Mesenchymal stem cell (in vitro differentiated cells and primary cell): ENCODE results near the gene OR5D16.

Experiments
- DNase-seq: peaks from one replicate; pipeline ENCODE4 v3.0.0-alpha.2; 2013
- H2AFZ ChIP-seq: one replicate; pipeline ENCODE4 v1.6.1; 2013; ENCODE audit warnings: low read depth, mild to moderate bottlenecking, control low read depth, inconsistent platforms, low read length, moderate library complexity
- H2AK5ac ChIP-seq: 2 replicates; pipeline ENCODE4 v1.6.1; 2013; ENCODE audit warnings: low read length, moderate library complexity, mild to moderate bottlenecking, inconsistent platforms; ENCODE audit not compliant: severe bottlenecking
- H2BK120ac ChIP-seq: one replicate; pipeline ENCODE4 v1.6.1; 2013; ENCODE audit warnings: low read depth, mild to moderate bottlenecking, inconsistent platforms, low read length, moderate library complexity
- H2BK12ac ChIP-seq, 2 experiments: one replicate each; pipeline ENCODE4 v1.6.1; 2013; ENCODE audit warnings: inconsistent platforms in 2 of 2, low read length in 2 of 2, mild to moderate bottlenecking in 2 of 2, moderate library complexity in 2 of 2, control low read depth in 1 of 2
- H2BK15ac ChIP-seq: one replicate; pipeline ENCODE4 v1.6.1; 2013; ENCODE audit warnings: mild to moderate bottlenecking, low read depth, inconsistent platforms; ENCODE audit not compliant: poor library complexity, severe bottlenecking
- H2BK5ac ChIP-seq: 2 replicates; pipeline ENCODE4 v1.6.1; 2013; ENCODE audit warnings: low read depth, mild to moderate bottlenecking, low read length, control low read depth, inconsistent platforms; ENCODE audit not compliant: poor library complexity, severe bottlenecking
- H3K14ac ChIP-seq, 2 experiments: one replicate each; pipeline ENCODE4 v1.6.1; 2013; ENCODE audit warnings: inconsistent platforms in 2 of 2, low read length in 2 of 2, control low read depth in 1 of 2, mild to moderate bottlenecking in 1 of 2, moderate library complexity in 1 of 2
- H3K18ac ChIP-seq, 2 experiments: one replicate each; pipeline ENCODE4 v1.6.1; 2013; ENCODE audit warnings: inconsistent platforms in 2 of 2, low read length in 2 of 2, control low read depth in 1 of 2, low read depth in 1 of 2, mild to moderate bottlenecking in 1 of 2
- H3K23ac ChIP-seq, 2 experiments: one replicate each; pipeline ENCODE4 v1.6.1; 2013; ENCODE audit warnings: inconsistent platforms in 2 of 2, low read length in 2 of 2, mild to moderate bottlenecking in 2 of 2, moderate library complexity in 2 of 2, control low read depth in 1 of 2
- H3K27ac ChIP-seq: 2 replicates; pipeline ENCODE4 v1.5.1; 2013; ENCODE audit warnings: mild to moderate bottlenecking, moderate library complexity, low read length, control low read depth, inconsistent platforms; ENCODE audit not compliant: poor library complexity, severe bottlenecking
- H3K27me3 ChIP-seq, 2 experiments: 2 replicates each; pipeline versions ENCODE4 v1.6.1 to v1.7.0; 2013; ENCODE audit warnings: low read length in 2 of 2, mild to moderate bottlenecking in 2 of 2, moderate library complexity in 2 of 2, control low read depth in 1 of 2, inconsistent platforms in 1 of 2; ENCODE audit not compliant: control insufficient read depth in 1 of 2, insufficient read depth in 1 of 2
- H3K36me3 ChIP-seq, 2 experiments: 2 replicates each; pipeline versions ENCODE4 v1.6.1 to v1.7.0; 2013; ENCODE audit warnings: low read length in 2 of 2, control low read depth in 1 of 2, inconsistent platforms in 1 of 2, low read depth in 1 of 2, mild to moderate bottlenecking in 1 of 2; ENCODE audit not compliant: insufficient read depth in 2 of 2, control insufficient read depth in 1 of 2
- H3K4ac ChIP-seq, 2 experiments: one replicate each; pipeline ENCODE4 v1.6.1; 2013; ENCODE audit warnings: inconsistent platforms in 2 of 2, low read length in 2 of 2, mild to moderate bottlenecking in 2 of 2, moderate library complexity in 2 of 2, control low read depth in 1 of 2, low read depth in 1 of 2
- H3K4me1 ChIP-seq: 2 replicates; pipeline ENCODE4 v1.6.1; 2013; ENCODE audit warnings: low read depth, low read length, control low read depth; ENCODE audit not compliant: control insufficient read depth, insufficient read depth
- H3K4me2 ChIP-seq: 2 replicates; pipeline ENCODE4 v1.6.1; 2013; ENCODE audit warnings: low read length, mild to moderate bottlenecking, inconsistent platforms; ENCODE audit not compliant: poor library complexity, severe bottlenecking
- H3K4me3 ChIP-seq, 2 experiments: 2 replicates each; pipeline versions ENCODE4 v1.5.1 to v1.7.0; 2013; ENCODE audit warnings: low read length in 2 of 2, mild to moderate bottlenecking in 2 of 2, control low read depth in 1 of 2, low read depth in 1 of 2; ENCODE audit not compliant: insufficient read depth in 1 of 2
- H3K79me1 ChIP-seq: replicated peaks from 2 replicates; pipeline ENCODE4 v1.6.1; 2013; ENCODE audit warnings: mild to moderate bottlenecking, control low read depth, low read length, inconsistent platforms; ENCODE audit not compliant: poor library complexity, severe bottlenecking
- H3K9ac ChIP-seq: 2 replicates; pipeline ENCODE4 v1.7.0; 2013; ENCODE audit warnings: mild to moderate bottlenecking, low read length, moderate library complexity
- H3K9me3 ChIP-seq: 2 replicates; pipeline ENCODE4 v1.7.0; 2013; ENCODE audit warnings: mild to moderate bottlenecking, low read length; ENCODE audit not compliant: control insufficient read depth
- H4K8ac ChIP-seq: one replicate; pipeline ENCODE4 v1.6.1; 2013; ENCODE audit warnings: inconsistent platforms, mild to moderate bottlenecking, low read length, moderate library complexity
- H4K91ac ChIP-seq: one replicate; pipeline ENCODE4 v1.6.1; 2013; ENCODE audit warnings: mild to moderate bottlenecking, low read length, inconsistent platforms
- WGBS: methylation state at CpG from one replicate; pipeline ENCODE4 v1.1.7; 2013; ENCODE audit warnings: mixed read lengths; 5-methylcytosine and 5-hydroxymethylcytosine counted together

Gene OR5D16

DNA sequence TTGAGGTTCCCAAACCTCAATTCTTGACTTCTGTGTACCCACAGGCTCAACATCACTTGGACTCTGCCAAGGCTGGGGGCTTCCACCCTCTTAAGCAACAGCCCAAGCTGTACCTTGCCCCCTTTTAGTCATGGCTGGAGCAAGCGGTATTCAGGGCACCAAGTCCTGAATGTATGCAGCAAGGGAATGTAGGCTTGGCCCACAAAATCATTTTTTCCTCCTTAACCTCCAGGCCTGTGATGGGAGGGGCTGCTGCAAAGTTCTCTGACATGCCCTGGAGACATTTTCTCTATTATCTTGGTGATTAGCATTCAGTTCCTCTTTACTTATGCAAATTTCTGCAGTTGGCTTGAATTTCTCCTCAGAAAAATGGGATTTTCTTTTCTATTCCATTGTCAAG is 32.3 kb upstream of the OR5D16 start:
- no peak overlapping the region for H2BK15ac ChIP-seq
- no peak for DNase-seq
- H4K91ac ChIP-seq = no peak overlapping the region
- no peaks in the 10 kb centered on the region for H3K27me3 ChIP-seq
- 100% methylated on average over 1 of the region's 1 CpG for WGBS
- H3K9me3 ChIP-seq = peaks cover 13% of the 10 kb centered on the region
- no peak overlapping the region for H3K4ac ChIP-seq
- H3K79me1 ChIP-seq = no peaks in the 10 kb centered on the region
- no peak overlapping the region for H2BK5ac ChIP-seq
- H3K18ac ChIP-seq = no peak overlapping the region
- no peaks in the 10 kb centered on the region for H3K36me3 ChIP-seq
- H3K4me2 ChIP-seq = no peak overlapping the region
- no peak overlapping the region for H3K9ac ChIP-seq
- no peak overlapping the region for H3K4me3 ChIP-seq
- H2AFZ ChIP-seq = no peak overlapping the region
- no peak overlapping the region for H2AK5ac ChIP-seq
- H3K27ac ChIP-seq = no peak overlapping the region
- no peak overlapping the region for H2BK12ac ChIP-seq
- H3K4me1 ChIP-seq = no peaks in the 10 kb centered on the region
- H4K8ac ChIP-seq = no peak overlapping the region
- H3K14ac ChIP-seq = no peak overlapping the region
- H3K23ac ChIP-seq = no peak overlapping the region
- no peak overlapping the region for H2BK120ac ChIP-seq

GRCh38 chr11:55811067-55811466 is 27.5 kb upstream of the OR5D16 start, which contains the start of gene OR5L1:
OR5L1 (plus strand) TSS chr11:55811367; CDS start chr11:55811467, 100 bp downstream.
- Histone ChIP-seq H3K27me3 (no peaks in the 10 kb centered on the region), H3K23ac (no peak within 1 kb of the TSS), H2BK120ac (no peak within 1 kb of the TSS), H2BK5ac (no peak within 1 kb of the TSS), H3K14ac (no peak within 1 kb of the TSS), H3K9ac (no peak within 1 kb of the TSS), H3K18ac (no peak within 1 kb of the TSS), H2AFZ (no peak within 1 kb of the TSS), H2BK12ac (no peak within 1 kb of the TSS), H3K36me3 (no peaks in the 10 kb centered on the region), H3K4ac (no peak within 1 kb of the TSS), H3K4me1 (no peaks in the 10 kb centered on the region), H2BK15ac (no peak within 1 kb of the TSS), H4K91ac (no peak within 1 kb of the TSS), H2AK5ac (no peak within 1 kb of the TSS), H3K27ac (no peak within 1 kb of the TSS), H3K4me3 (no peak within 1 kb of the TSS), H3K9me3 (peaks cover 4% of the 10 kb centered on the region), H3K79me1 (no peaks in the 10 kb centered on the region), H3K4me2 (no peak within 1 kb of the TSS), H4K8ac (no peak within 1 kb of the TSS)
- no CpG with 5 or more reads among the region's 1 CpG for WGBS
- DNase-seq = no peak

DNA sequence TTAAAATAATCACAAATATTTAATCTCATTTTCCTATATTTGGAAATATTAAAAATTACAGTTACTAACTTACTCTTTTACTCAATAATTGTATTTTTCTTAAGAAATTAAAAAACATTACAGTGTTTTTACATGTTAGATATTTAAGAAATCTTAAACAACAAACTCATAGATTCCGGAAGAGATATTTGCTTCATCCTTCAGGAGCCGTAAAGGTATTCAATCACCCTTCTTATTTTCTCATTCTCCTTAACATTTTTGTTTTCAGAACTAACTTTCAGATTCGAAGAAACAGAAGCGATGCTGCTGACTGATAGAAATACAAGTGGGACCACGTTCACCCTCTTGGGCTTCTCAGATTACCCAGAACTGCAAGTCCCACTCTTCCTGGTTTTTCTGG is 19.2 kb upstream of the OR5D16 start, which contains the start of gene OR5D18:
TSS of gene OR5D18 (plus strand) at position 301 of the 400 bp plus-strand sequence. CDS start at position 301, 0 bp downstream.
- Histone ChIP-seq H3K23ac (no peak within 1 kb of the TSS), H3K4ac (no peak within 1 kb of the TSS), H3K79me1 (no peaks in the 10 kb centered on the region), H3K27ac (no peak within 1 kb of the TSS), H3K4me3 (no peak within 1 kb of the TSS), H2AK5ac (no peak within 1 kb of the TSS), H4K8ac (no peak within 1 kb of the TSS), H3K27me3 (no peaks in the 10 kb centered on the region), H2BK12ac (no peak within 1 kb of the TSS), H3K36me3 (no peaks in the 10 kb centered on the region), H3K18ac (no peak within 1 kb of the TSS), H3K9ac (no peak within 1 kb of the TSS), H3K4me1 (no peaks in the 10 kb centered on the region), H3K14ac (no peak within 1 kb of the TSS), H2BK120ac (no peak within 1 kb of the TSS), H3K9me3 (peaks cover 3% of the 10 kb centered on the region), H2AFZ (no peak within 1 kb of the TSS), H2BK5ac (no peak within 1 kb of the TSS), H2BK15ac (no peak within 1 kb of the TSS), H4K91ac (no peak within 1 kb of the TSS), H3K4me2 (no peak within 1 kb of the TSS)
- no peak for DNase-seq
- WGBS = 69% methylated on average over 5 of the region's 5 CpGs

GRCh38 chr11:55826919-55827318 is 11.6 kb upstream of the OR5D16 start, which contains the start of gene OR5L2:
OR5L2 (plus strand) TSS chr11:55827219; CDS start chr11:55827219, 0 bp downstream.
- Histone ChIP-seq H3K4me1 (no peaks in the 10 kb centered on the region), H3K36me3 (no peaks in the 10 kb centered on the region), H3K23ac (no peak within 1 kb of the TSS), H3K27me3 (no peaks in the 10 kb centered on the region), H3K18ac (no peak within 1 kb of the TSS), H2AFZ (no peak within 1 kb of the TSS), H3K14ac (no peak within 1 kb of the TSS), H3K4me2 (no peak within 1 kb of the TSS), H4K8ac (no peak within 1 kb of the TSS), H2BK12ac (no peak within 1 kb of the TSS), H3K9ac (no peak within 1 kb of the TSS), H3K4me3 (no peak within 1 kb of the TSS), H4K91ac (no peak within 1 kb of the TSS), H3K79me1 (no peaks in the 10 kb centered on the region), H2AK5ac (no peak within 1 kb of the TSS), H2BK120ac (no peak within 1 kb of the TSS), H3K4ac (no peak within 1 kb of the TSS), H3K9me3 (no peaks in the 10 kb centered on the region), H3K27ac (no peak within 1 kb of the TSS), H2BK5ac (no peak within 1 kb of the TSS), H2BK15ac (no peak within 1 kb of the TSS)
- no peak for DNase-seq
